A673 (cell line): ENCODE results near the gene UBR4. TPM values are rescaled to one million over a fixed set of nuclear protein-coding genes. Genes with fewer than 3 reads are reported as not detected.

Experiments
- BruUV-seq: library from RNA; stranded (reverse); fragments of 400-500 nt; replicated peaks from 2 replicates; lab custom pipeline; 2021; lab: Mats Ljungman, UMichigan
- CTCF ChIA-PET: fragments of 300-600 bp; sonication (Branson Sonifier 250); formaldehyde crosslinking; loops from one replicate; lab custom pipeline; 2022; ENCODE audit warnings: antibody characterized with exemption; lab: Charles Lee
- POLR2A ChIA-PET: fragments of 300-600 bp; sonication (Branson Sonifier 250); formaldehyde crosslinking; loops from one replicate; lab custom pipeline; 2022; ENCODE audit warnings: antibody characterized with exemption; ENCODE audit not compliant: low non-redundant PET; lab: Charles Lee
- DNase-seq: peaks from one replicate; pipeline ENCODE4 v3.0.0-alpha.2; 2015; ENCODE audit warnings: low spot score
- H3K27ac ChIP-seq: fragments of 200-600 bp; sonication (generic); 2 replicates; pipeline ENCODE4 v1.5.1; 2016; ENCODE audit warnings: mixed run types, low read depth, mild to moderate bottlenecking, mixed read lengths, antibody characterized with exemption, low read length; ENCODE audit not compliant: poor library complexity, severe bottlenecking
- H3K27me3 ChIP-seq: fragments of 200-600 bp; sonication (generic); replicated peaks from 2 replicates; pipeline ENCODE4 v1.6.1; 2017; ENCODE audit warnings: mixed run types, low read depth, mild to moderate bottlenecking, mixed read lengths, antibody characterized with exemption, low read length; ENCODE audit not compliant: insufficient read depth, poor library complexity
- H3K36me3 ChIP-seq: fragments of 200-600 bp; sonication (generic); 2 replicates; pipeline ENCODE4 v1.6.1; 2016; ENCODE audit warnings: mixed run types, mild to moderate bottlenecking, mixed read lengths, antibody characterized with exemption, low read length; ENCODE audit not compliant: insufficient read depth, poor library complexity, severe bottlenecking
- H3K4me1 ChIP-seq: fragments of 200-600 bp; sonication (generic); 2 replicates; pipeline ENCODE4 v1.6.1; 2017; ENCODE audit warnings: mixed run types, mild to moderate bottlenecking, mixed read lengths, antibody characterized with exemption, low read length; ENCODE audit not compliant: insufficient read depth, poor library complexity, severe bottlenecking
- H3K4me3 ChIP-seq: fragments of 200-600 bp; sonication (generic); 2 replicates; pipeline ENCODE4 v1.5.1; 2016; ENCODE audit warnings: low read depth, mixed run types, mild to moderate bottlenecking, mixed read lengths, low read length; ENCODE audit not compliant: poor library complexity, severe bottlenecking
- H3K9me3 ChIP-seq: fragments of 200-600 bp; sonication (generic); 2 replicates; pipeline ENCODE4 v1.6.1; 2016; ENCODE audit warnings: mixed run types, low read depth, mild to moderate bottlenecking, mixed read lengths, antibody characterized with exemption, low read length; ENCODE audit not compliant: poor library complexity, severe bottlenecking
- EZH2 ChIP-seq: fragments of 200-600 bp; sonication (generic); IDR thresholded peaks from 2 replicates; pipeline ENCODE4 v1.6.1; 2017; ENCODE audit warnings: borderline replicate concordance, low read depth, mild to moderate bottlenecking, mixed read lengths, antibody characterized with exemption, low read length; ENCODE audit not compliant: poor library complexity, severe bottlenecking
- intact Hi-C: fragments of 100-400 bp; cut with micrococcal nuclease; formaldehyde crosslinking; loops from one replicate; pipeline ENCODE4 v1.10.0; 2022; ENCODE audit not compliant: unreplicated experiment
- total RNA-seq: library from RNA; stranded (reverse); gene quantifications from 2 replicates; pipeline ENCODE4 v1.2.3, GENCODE V29; 2021
- TF ChIP-seq, protein P1 (sequence below): fragments of 300-800, 200-600 bp; sonication (generic); conservative IDR thresholded peaks from 2 replicates; pipeline ENCODE4 v1.5.1; 2017; ENCODE audit warnings: low read depth, mild to moderate bottlenecking, antibody characterized with exemption, low read length, moderate library complexity, mixed read lengths

The UBR4 gene
- total RNA-seq, 1 experiment from 2014 or later = 214 TPM

DNA sequence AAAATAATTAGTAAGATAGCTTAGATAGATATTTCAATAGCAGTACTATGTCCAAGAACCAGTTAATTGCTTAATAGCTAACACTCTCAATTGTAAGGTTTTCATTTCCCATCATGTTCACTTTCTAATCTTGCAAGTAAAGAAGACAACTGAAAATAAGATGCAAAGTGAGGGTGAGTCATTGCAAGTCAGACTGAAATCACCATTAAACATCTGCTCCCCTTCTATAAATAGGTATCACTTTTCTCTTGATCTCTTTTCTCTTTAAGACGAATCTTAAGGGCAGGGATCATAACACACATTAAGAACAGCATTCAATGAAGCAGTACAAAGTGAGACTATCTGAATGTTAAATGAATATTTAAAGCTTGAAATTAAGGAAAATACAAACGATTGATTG is 40.4 kb downstream of the UBR4 start:
- H3K27ac ChIP-seq = no peak overlapping the region
- no TSS peak for BruUV-seq
- peaks cover 97% of the 10 kb centered on the region for H3K36me3 ChIP-seq
- POLR2A ChIA-PET = no interaction called here
- intact Hi-C loops = loop anchor here (10.0 kb wide), 1 partner anchor 55 kb away; no protein-coding TSS in a partner anchor
- DNase-seq = no peak
- CTCF ChIA-PET = no interaction called here
- TF ChIP-seq, protein P1, sequence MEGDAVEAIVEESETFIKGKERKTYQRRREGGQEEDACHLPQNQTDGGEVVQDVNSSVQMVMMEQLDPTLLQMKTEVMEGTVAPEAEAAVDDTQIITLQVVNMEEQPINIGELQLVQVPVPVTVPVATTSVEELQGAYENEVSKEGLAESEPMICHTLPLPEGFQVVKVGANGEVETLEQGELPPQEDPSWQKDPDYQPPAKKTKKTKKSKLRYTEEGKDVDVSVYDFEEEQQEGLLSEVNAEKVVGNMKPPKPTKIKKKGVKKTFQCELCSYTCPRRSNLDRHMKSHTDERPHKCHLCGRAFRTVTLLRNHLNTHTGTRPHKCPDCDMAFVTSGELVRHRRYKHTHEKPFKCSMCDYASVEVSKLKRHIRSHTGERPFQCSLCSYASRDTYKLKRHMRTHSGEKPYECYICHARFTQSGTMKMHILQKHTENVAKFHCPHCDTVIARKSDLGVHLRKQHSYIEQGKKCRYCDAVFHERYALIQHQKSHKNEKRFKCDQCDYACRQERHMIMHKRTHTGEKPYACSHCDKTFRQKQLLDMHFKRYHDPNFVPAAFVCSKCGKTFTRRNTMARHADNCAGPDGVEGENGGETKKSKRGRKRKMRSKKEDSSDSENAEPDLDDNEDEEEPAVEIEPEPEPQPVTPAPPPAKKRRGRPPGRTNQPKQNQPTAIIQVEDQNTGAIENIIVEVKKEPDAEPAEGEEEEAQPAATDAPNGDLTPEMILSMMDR = no peak
- no peak overlapping the region for H3K4me3 ChIP-seq
- no peaks in the 10 kb centered on the region for H3K27me3 ChIP-seq
- H3K9me3 ChIP-seq = no peaks in the 10 kb centered on the region
- no peaks in the 10 kb centered on the region for H3K4me1 ChIP-seq

DNA sequence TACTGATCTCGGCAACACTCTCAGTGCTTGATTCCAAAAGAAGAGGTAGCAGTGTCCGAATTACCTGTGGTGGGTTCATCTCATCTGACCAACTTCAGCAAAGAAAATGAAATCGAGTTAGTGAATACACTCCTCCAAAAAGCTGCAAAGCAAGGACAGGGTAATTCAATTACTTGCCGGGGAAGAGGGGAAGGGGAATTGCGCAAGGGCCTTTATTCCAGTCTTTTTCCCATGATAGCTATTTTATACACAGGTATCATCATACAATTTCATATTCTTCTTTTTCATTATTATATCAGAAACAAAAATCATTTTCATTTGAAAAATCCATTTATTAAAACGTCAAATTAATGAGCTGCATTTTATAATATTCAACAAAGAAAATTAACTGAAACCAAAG is 42.9 kb downstream of the UBR4 start:
- POLR2A ChIA-PET = no interaction called here
- intact Hi-C loops = loop anchor here (10.0 kb wide), 1 partner anchor 52 kb away; no protein-coding TSS in a partner anchor
- H3K4me3 ChIP-seq = no peak overlapping the region
- TF ChIP-seq, protein P1 = no peak
- no peak for TF ChIP-seq EZH2
- no TSS peak for BruUV-seq
- CTCF ChIA-PET = no interaction called here
- no peak overlapping the region for H3K27ac ChIP-seq
- DNase-seq = no peak
- peaks cover 98% of the 10 kb centered on the region for H3K36me3 ChIP-seq
- H3K27me3 ChIP-seq = no peaks in the 10 kb centered on the region
- no peaks in the 10 kb centered on the region for H3K9me3 ChIP-seq
- no peaks in the 10 kb centered on the region for H3K4me1 ChIP-seq

DNA sequence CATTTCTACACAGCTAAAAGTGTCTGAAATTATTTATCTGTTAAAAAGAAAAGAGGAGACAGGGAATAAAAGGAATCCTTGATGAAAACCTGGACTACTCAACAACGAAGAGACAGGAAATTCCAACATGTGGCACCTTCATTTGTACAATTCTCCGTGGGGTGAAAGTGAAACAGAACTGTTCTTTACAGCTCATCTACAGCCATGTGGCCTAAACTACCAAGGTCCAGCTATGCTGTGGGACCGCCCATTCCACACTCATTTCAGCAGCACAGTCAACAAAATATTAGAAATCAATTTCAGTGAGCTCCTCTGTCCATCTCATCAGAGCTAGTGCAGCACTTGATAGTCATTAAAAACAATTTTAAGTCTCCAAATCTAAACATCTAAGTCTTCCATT is 44.0 kb downstream of the UBR4 start:
- BruUV-seq = no TSS peak
- ChIA-PET POLR2A (no interaction called here), CTCF (interaction anchor here (1.1 kb wide), 1 partner anchor 253 kb away, joined by 3 read pairs; no protein-coding TSS in a partner anchor)
- Histone ChIP-seq H3K36me3 (peaks cover 98% of the 10 kb centered on the region), H3K9me3 (no peaks in the 10 kb centered on the region), H3K4me1 (no peaks in the 10 kb centered on the region), H3K27me3 (no peaks in the 10 kb centered on the region), H3K27ac (no peak overlapping the region), H3K4me3 (no peak overlapping the region)
- TF ChIP-seq, protein P1 = no peak
- no peak for TF ChIP-seq EZH2
- DNase-seq = no peak
- intact Hi-C loops = loop anchor here (10.0 kb wide), 1 partner anchor 51 kb away; no protein-coding TSS in a partner anchor
